Posterior vena cava (tissue), 2 donors: ENCODE results near the gene CENPU. TPM values are rescaled to one million over a fixed set of nuclear protein-coding genes. Genes with fewer than 3 reads are reported as not detected.
"Not testable (repeated sequence)": the region's sequence is repeated elsewhere in the genome, so short reads cannot be mapped to it uniquely, and the experiment has no call there.

Source experiments
- DNase-seq: peaks from one replicate; pipeline ENCODE4 v3.0.0-alpha.2; 2020; ENCODE audit warnings: low spot score
- intact Hi-C, 2 donors: fragments of 100-400 bp; cut with DNase I; formaldehyde crosslinking; loops; one replicate each; pipeline versions ENCODE4 v1.14.1 to v1.14.2; 2022 to 2023
- total RNA-seq, 2 donors: library from RNA; stranded (reverse); fragmentation: NEBNext Ultra II Directional; extraction: Animal tissue kit (Norgen Biotek cat#: 25700); gene quantifications; one replicate each; pipeline ENCODE4 v1.2.1, GENCODE V29; 2021
- donor health status: DM: yes; HTN: yes; CAD: no.
- donor health status: DM: yes; HTN: yes; CAD: no.

Gene CENPU
- total RNA-seq, 2 donors from 2014 or later, result 0.83 to 1.4 TPM

DNA sequence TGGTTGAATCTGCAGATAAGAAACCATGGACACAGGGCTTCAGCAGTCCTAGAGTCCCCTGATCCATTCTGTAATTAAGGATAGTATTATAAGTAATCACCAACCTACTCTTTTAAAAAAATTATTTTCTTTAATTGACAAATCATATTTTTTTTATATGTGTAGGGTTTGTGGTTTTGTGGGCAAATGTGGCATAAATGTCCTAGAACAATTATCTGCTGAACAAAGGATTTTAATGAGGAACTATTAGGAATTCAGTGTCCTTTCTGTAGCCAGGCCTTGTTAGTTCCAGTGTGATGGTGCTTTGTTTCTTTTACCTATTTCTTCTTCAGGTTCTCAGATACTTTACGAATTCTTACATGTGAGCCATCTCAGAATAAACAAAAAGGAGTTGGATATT is 52.0 kb downstream of the CENPU start:
- intact Hi-C loops, result loop anchor here in 1 of 2 donors (5.0 kb wide), 1 partner anchor 255 kb away; no protein-coding TSS in a partner anchor
- DNase-seq, result no peak

DNA sequence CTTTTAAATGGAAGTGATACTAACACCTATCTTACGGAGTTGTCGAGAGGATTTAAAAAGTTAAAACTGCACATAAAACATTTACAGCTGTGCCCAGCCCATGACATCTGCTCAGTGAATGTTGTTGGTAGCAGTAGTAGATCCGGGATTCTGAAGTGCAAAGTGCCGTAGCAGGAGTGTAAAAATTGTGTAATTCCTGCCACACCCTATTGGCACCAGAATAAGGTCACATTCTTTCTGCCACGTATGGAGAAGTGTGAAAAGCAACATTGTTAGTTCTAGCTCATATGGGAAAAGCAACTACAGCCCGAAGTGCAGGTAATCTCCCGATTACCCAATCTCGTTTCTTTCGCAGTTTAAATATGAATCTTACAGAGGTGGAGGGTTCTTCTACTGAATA is 53.2 kb downstream of the CENPU start:
- DNase-seq, result no peak
- intact Hi-C loops, result loop anchor here in 1 of 2 donors (5.0 kb wide), 1 partner anchor 253 kb away; no protein-coding TSS in a partner anchor

DNA sequence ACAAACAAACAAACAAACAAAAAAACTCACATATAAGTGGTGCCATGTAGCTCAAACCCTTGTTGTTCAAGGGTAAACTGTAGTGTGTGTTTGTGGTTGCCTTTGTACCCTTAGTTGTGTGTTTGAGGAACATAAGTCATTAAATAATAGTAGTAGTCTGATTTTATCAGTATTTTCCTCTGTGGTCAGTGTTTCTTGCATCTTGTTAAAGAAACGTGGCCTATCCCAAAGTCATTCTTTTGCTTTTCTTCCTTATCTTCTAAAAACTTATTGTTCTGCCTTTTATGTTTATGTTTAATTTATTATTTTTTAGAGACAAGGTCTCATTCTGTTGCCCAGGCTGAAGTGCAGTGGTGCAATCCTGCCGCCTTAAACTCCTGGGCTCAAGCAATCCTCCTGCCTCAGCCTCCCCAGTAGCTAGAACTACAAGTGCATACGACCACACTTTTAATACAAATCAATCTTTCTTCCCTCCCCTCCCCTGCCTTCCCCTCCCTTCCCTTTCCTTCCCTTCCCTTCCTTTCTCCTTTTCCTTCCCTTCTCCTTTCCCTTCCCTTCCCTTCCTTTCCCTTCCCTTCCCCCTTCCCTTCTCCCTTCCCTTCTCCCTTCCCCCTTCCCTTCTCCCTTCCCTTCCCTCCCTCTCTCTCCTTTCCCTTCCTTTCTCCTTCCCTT is 57.9 kb downstream of the CENPU start:
- no peak for DNase-seq
- intact Hi-C loops, result no loop called here

DNA sequence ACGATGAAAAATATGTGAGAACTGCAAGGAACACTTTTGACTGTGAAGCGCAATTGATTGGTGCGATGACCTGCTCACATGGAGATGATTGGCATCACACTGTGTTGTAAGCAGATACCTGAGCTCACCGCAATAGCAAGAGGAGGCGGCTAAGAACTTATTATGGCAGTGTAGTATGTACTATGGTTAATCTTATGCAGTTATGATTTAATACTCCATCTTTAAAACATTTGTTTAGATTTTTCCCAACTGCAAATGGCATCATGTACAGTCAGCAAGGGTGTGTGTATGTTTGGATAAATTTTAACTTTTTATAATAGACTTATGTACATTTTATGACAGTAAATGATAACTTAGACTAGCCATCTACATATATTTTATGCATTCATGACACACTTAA is 58.9 kb downstream of the CENPU start:
- DNase-seq, result no peak
- intact Hi-C loops, result no loop called here

DNA sequence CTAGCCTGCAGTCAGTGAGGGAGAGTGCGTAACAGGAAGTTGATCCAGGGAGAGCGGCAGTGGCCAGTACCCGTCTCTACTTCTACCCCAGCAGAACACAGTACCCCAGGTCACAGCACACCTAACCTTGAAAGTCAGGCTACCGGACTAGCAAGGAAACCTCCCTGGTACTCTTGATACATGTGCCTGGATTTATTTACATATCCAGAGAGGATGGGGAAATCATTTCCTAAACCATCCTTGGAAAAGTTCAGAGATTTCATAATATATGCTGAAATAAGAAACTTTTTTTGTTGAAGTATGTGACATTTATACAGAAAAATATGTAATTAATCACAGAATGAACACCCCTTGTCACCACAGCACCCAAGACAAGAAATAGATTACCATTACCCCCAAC is 59.9 kb downstream of the CENPU start:
- intact Hi-C loops, result no loop called here

DNA sequence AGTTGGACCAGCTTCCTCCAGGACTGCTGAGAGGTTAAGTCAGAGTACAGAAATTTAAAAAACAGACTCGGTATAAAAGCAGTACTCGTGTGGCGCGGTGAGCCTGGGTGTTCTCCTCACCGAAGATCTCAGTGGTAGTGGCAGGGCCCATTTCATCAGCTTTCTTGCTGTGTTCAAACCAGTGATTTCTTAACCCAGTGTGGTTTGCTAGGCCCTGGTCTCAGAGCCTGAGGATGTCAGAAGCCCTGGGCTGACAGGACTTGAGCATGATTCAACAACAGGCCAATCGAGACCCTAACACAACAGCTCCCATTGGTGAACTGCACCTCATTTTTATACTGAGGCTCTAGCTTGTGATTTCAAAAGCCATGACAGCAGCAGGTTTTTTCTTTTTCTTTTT is 61.2 kb downstream of the CENPU start:
- intact Hi-C loops, result no loop called here
- no peak for DNase-seq

More for the DNA sequence above, 59.9 kb downstream of the CENPU start:
- no peak for DNase-seq

DNA sequence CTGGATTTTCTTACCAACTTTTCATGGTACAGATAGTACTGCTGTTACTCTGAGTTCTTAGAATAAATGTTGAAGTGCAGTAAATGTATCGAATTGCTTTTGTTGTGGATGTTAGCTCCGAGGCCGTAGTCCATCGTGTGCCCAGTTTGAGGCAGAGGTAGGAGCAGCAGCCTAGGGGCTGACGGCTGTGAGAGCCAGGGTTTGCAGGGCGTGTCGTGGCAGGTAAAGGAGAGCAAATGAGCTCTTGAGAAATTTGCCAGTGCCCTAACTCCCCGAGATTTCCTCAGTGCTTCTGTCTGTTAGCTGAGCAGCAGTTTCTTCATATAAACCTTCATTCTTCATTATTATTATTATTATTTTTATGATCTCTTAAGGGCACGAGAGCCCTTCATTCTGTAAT is 62.8 kb downstream of the CENPU start:
- intact Hi-C loops, result no loop called here
- no peak for DNase-seq

DNA sequence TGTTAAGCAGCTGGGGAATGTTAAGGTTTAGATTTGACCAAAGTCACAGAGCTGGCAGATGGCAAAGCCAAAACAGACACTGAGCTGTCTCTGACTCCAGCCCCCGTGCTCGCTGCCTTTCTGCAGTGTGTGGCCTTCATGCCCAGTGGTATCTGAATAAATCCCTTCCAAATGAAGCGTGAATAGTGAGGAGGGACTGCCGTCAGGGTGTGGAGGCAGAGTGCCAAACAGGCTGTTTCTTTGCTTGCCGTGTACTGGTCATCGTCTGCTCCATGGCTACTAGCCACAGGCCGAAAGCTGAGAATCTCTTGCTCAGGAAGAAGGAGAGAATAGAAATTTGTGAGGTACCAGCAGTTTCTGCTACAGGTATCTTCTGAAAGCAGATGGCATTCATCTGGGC is 64.6 kb downstream of the CENPU start:
- intact Hi-C loops, result no loop called here
- DNase-seq, result no peak

DNA sequence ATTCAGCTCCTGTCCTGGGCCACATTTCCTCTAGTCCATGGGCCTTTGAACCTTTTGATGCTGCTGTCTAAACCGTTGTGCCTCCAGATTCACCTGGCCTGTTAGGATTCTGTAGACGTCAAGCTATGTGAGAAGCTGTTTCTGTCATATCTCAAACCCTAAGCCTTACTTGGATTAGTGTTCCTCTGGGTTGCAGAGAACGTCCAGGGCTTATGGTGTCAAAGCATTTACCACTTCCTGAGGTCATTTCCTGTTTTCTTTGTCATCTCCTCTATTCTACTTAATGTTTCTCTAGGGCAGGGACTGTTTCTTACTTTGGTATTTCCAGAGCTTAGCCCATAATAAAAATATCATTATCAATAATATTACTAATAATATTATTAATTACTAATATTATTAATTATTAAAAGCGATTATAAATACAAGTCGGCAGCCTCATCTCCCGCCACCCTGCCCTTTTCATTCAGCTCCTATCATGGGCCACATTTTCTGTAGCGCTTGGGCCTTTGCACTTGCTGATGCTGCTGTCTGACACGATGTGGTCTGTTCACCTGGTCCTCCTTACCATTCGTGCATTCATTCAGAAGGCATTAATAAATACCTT is 65.3 kb downstream of the CENPU start:
- intact Hi-C loops, result no loop called here
- DNase-seq, result no peak

DNA sequence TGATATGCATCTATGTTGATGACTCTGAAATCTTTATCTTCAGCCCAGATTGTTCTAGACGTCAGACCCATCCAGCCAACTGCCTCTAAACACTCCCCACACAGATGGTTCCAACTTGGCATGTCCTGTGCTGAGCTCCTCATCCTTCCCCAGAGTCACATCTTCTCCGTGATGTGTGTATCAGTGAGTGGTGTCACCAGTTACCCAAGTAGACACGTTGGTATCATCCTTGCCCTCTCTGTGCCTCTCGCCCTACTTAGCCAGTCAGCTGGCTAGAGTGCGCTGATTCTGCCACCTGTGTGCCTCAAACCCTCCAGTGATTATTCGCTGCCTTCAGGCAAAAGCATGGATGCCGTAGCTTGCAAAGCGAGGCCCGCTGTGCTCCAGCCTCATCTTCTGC is 65.8 kb downstream of the CENPU start:
- intact Hi-C loops, result no loop called here
- no peak for DNase-seq

DNA sequence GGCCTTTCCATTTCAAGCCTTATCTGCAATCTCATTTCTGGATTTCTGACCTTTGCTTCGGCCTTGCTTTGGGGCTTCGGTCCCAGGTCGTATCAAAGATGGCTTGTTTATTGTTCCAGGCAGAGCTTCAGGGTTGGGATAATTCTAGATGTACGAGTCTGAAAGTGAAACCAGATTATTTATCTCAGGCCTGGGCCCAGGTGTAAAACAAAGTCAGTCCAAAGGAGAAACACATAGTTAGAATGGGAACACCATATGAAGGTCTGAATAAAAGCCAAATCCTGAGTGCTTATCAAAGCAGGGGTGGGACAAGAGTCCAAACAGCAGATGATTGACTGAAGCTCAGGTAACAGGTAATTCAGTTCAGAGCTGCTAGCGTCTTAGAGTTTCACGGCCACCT is 67.2 kb downstream of the CENPU start:
- intact Hi-C loops, result no loop called here
- DNase-seq, result no peak

DNA sequence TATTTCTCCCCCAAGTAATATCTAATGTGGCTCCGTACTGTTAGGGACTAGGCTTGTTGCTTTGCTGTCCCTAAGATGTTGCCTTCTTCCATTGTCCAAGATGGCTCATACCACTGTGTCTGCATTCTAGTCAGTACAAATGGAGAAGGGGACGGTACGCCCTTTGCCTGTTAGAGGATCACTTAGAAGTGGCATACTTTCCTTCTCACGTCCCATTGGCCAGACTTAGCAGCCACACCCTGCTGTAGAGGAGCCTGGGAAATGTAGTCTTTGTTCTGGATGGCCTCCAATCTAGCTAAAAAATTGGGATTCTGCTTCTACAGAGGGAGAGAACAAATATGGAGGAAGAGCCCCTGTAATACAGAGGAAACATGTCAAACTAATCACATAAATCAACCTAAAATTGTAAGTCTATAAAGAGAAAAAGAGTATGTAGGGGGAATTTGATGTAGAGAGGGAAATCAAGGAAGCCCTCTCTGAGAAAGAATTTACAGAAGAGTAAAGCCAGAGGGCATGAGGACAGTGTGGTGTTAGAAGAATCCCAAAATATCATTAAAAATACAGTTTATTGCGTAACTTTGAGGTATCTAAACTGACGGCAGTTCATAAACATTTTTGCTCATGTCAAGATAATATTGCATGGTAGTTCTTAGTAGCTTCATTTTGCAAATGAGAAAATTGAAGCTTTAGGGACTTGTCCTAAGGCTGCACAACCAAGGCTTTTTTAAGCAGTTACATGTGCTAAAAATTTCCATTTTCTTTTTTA is 69.3 kb downstream of the CENPU start:
- intact Hi-C loops, result no loop called here
- DNase-seq, result no peak

DNA sequence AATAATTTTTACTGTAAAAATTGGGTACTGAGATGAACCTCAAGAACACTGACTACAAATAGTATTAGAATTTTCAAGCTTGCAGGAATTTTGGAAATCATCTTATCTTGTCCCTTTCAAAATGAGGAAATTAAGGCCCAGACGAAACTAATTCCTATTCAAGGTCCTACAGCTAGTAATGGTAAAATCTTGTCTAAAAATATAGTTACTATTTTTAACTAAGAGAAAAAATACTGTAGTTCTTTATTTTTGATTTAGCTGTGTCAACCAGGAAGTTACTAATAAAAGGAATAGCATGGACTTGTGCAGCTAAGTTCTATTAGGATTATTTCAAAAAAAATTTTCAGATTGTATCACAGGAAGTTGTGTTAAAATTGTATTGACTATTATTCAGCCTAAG is 71.7 kb downstream of the CENPU start:
- intact Hi-C loops, result no loop called here
- DNase-seq, result no peak

DNA sequence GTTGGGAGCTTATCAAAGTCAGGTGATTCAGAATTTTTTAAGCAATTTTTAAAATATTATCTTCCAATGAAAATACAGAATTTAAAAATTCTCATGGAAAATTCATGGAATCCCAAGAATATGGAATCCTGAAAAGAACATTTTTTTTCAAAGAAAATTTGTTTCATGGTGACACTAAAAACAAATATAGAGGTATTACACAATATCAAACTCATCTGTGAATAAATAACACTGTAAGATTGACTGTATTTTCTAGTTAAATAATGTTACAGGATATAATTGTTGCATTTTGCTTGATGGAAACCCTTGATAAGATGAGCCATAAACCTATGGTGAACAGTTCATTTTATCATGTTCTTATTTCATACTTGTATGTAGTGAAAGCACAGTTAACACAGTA is 72.9 kb downstream of the CENPU start:
- no peak for DNase-seq
- intact Hi-C loops, result no loop called here

DNA sequence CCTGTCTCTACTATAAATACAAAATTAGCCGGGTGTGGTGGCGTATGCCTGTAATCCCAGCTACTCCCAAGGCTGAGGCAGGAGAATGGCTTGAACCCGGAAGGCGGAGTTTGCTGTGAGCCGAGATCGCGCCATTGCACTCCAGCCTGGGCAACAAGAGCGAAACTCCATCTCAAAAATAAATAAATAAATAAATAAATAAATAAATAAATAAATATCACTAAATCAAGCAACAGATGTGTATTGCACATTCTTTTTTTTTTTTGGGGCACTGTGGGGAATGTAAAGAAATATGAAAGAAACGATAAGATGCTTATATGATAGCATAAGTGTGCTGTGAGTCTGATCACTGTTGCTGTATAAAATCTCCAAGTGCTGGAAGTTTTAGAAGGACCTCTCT is 76.1 kb downstream of the CENPU start:
- intact Hi-C loops, DNase-seq: not testable (repeated sequence)

DNA sequence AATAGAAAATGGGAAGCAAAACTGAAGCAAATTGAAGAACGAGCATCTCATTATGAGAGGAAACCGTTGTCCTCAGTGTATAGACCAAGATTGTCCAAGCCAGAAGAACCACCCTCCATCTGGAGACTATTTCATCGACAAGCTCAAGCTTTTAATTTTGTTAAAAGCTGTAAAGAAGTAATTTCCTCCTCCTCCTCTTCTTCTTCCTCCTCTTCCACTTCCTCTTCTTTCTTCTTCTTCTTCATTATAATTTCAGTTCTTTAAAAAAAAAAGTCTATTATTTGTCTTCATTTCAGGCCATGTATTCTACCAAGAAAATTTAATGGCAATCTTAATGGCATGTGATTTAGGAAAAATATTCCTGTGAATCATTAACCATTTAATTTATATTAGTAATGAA is 76.8 kb downstream of the CENPU start:
- intact Hi-C loops, result no loop called here
- DNase-seq, result no peak

DNA sequence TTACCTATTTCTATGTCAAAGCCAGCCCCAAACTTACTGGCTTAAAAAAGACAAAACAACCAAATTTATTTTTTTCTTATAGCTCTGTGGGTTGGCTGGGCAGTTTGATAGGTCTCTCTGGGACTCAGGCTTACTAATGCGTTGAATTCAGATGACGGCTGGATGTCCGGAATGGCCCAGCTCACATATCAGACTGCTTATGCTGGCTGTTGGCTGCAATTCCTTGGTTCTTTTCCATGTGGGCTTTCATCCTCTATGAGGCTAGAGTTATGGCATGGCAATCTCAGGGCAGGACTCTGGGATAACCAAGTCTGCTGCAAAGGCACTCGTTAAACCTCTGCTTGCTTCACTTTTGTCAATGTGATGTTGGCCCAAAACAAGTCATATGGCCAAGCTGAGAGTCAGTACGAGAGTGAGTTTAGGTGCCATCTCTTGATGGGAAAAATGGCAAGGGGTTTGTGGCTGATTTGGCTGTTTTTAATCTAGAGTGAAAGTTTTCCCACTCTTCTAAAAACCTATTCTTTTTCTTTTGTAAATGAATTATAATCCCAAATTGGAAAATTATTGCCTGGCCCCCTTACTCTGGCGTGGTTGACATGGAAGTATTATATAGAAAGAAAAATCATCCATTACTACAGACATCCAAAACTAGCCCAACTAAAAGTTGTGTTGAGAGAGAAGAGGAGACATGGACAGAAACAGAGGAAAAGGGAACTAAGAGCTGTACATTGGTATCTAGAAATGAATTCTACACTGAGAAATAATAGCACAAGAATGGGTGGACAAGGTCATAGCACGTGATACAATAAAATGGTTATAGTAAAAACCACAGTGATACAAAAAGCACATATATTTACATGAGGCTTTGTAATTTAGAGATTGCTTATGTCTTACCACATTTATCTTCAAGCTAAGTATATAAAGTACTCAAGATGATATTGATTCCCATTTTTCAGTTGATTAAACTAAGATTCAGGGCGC is 77.7 kb downstream of the CENPU start:
- DNase-seq, result no peak
- intact Hi-C loops, result no loop called here

DNA sequence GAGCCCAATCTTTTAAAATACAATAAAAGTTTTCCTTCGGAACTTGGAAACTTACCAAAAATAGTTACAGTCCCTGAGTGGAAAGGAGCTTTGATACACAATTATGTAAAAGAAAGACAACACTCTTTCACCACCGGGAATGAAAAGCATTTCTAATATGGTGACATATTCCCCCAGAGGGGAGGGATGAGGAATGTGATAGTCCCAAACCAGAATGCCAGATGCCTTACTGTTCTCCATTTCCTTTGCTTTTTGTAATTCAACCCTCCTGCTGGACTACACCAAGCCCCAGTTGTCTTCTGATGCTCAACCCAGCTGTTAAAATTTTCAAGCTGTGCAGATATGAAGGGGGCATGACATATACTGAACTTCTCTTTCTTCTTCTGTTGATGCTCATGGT is 80.2 kb downstream of the CENPU start:
- intact Hi-C loops, result no loop called here
- DNase-seq, result no peak

DNA sequence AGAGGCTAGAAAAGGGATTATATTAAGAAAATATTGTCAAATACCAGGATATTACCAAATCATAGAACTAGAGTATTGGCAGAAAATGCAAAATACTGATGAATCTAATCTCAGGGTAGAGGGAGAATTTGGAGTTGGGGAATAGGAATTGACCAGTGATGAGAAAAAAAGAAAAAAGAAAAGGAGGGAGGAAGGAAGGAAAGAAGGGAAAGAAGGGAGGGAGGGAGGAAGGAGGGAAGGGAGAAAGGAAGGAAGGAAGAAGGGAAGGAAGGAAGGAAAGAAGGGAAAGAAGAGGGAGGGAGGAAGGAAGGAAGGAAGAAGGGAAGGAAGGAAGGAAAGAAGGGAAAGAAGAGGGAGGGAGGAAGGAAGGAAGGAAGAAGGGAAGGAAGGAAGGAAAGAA is 81.2 kb downstream of the CENPU start:
- intact Hi-C loops, DNase-seq: not testable (repeated sequence)

DNA sequence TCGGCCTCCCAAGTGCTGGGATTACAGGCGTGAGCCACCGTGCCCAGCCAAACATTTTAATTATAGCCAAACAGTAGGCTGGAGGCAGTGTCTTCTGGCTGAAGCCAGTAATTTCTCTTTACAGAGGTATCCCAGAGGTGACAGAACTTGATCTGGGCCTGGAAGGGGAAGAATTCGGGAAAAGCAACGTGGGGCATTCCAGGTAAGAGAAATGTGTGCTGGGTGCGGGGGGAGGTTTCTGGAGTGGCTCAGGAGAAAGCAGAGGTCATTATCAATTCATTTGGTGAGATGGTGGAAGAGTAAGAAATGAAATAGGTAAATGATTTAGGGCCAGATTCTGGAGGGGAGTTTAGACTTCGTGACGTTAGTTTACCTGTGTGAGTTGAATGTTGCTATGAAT is 82.0 kb downstream of the CENPU start:
- DNase-seq, result no peak
- intact Hi-C loops, result no loop called here
